ENCODE data around the gene NLK. TPM values are rescaled to one million over a fixed set of nuclear protein-coding genes. Genes with fewer than 3 reads are reported as not detected.
"Not testable (repeated sequence)": the region's sequence is repeated elsewhere in the genome, so short reads cannot be mapped to it uniquely, and the experiment has no call there.

The NLK gene
- total and polyA plus RNA-seq, 2 of the 13 experiments (the other 11 are each of a cell fraction or from before 2014, with no cell fraction given) = 13.4 to 14.6 TPM

- H4K20me1 ChIP-seq (ENCODE audit: insufficient read depth, low read length); in situ Hi-C loops (cut with HindIII; ENCODE audit: extremely low pct_ligation_motif_present, low pct_unique_long_range_greater_than_20kb); H3K27ac ChIP-seq (ENCODE audit: extremely low read length, insufficient read depth, low read length); H3K4me3 ChIP-seq (replicated peaks in 1 of 3; ENCODE audit: insufficient read depth in 1 of 3, low read depth in 2 of 3, low read length in 3 of 3); FAIRE-seq; H3K36me3 ChIP-seq (replicated peaks in 1 of 2; ENCODE audit: control insufficient read depth in 1 of 2, insufficient read depth in 2 of 2, low read length in 2 of 2); H2AFZ ChIP-seq (ENCODE audit: low read length); H3K27me3 ChIP-seq (ENCODE audit: control insufficient read depth in 1 of 2, insufficient read depth in 2 of 2, low read length in 2 of 2); H3K4me2 ChIP-seq (ENCODE audit: low read depth, low read length); H3K9me3 ChIP-seq (ENCODE audit: low read length); BruUV-seq (replicated peaks); H3K4me1 ChIP-seq (ENCODE audit: insufficient read depth, low read length); DNase-seq (ENCODE audit: low spot score); H3K9ac ChIP-seq (ENCODE audit: insufficient read depth, low read depth, low read length); ATAC-seq; H3K79me2 ChIP-seq (ENCODE audit: insufficient read depth, low read length): not testable (repeated sequence)
- WGBS (ENCODE audit: low lambda C conversion rate) = 41% methylated on average over 11 of the region's 21 CpGs
- TF ChIP-seq STAG1 (CRISPR knock-in tag; IDR thresholded peaks at IDR 0.05) (peak; percentile 60), CTCF (CRISPR knock-in tag; IDR thresholded peaks at IDR 0.05) (peak; percentile 56)
- intact Hi-C loops (cut with micrococcal nuclease; ENCODE audit: unreplicated experiment) = loop anchor here (5.0 to 10.0 kb wide), 2 partner anchors 114 to 182 kb away; no protein-coding TSS in a partner anchor
- ChIA-PET CTCF (ENCODE audit: low intra/inter-chr PET ratio, low total read pairs) (interaction anchor here (0.8 kb wide), 1 partner anchor 184 kb away, joined by 3 read pairs; no protein-coding TSS in a partner anchor), POLR2A (interaction anchor here (0.9 kb wide), 1 partner anchor 147 kb away, joined by 3 read pairs; no protein-coding TSS in a partner anchor)
Measured at GRCh38 chr17:28232966-28233870, 190.7 kb downstream of the NLK start.
